GM12865 (cell line): ENCODE measurements around the gene ST8SIA4.
A peak's percentile ranks its signal among the peaks of the same experiment; 100 is the strongest.

ENCODE experiments used
- DNase-seq: peaks from one replicate; pipeline ENCODE4 v3.0.0; 2010; ENCODE audit warnings: low read depth
- H3K4me3 ChIP-seq: 2 replicates; pipeline ENCODE4 v1.5.1; 2011; ENCODE audit warnings: mild to moderate bottlenecking, low read depth, low read length, control low read depth
- CTCF ChIP-seq: IDR thresholded peaks from 2 replicates; pipeline ENCODE4 v1.5.1; 2011; ENCODE audit warnings: low read length, control low read depth, low read depth, inconsistent platforms; ENCODE audit not compliant: insufficient read depth; ENCODE audit errors: missing control alignments

Gene ST8SIA4

GRCh38 chr5:100855295-100855694 is 47.8 kb downstream of the ST8SIA4 start:
- H3K4me3 ChIP-seq = peak overlapping the region; percentile 68
- no peak for DNase-seq
- no peak for TF ChIP-seq CTCF

DNA sequence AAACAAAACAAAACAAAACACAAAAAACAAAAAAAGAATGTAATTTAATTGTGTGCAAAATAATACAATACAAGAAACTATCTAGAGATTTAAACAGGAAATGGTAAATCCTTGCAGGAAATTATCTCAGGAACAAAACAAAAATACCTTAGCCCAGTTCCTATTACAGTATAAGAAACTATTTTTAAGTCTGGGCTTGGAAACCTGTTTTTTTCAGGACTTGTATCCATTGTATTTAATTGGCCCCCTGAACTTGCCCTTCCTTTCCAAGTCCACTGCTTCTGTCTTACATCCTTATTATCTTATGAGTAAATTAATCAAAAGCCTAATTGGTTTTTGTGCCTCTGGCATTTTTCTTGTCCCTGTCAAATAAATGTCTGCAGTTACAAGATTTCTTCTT is 48.5 kb downstream of the ST8SIA4 start:
- TF ChIP-seq CTCF = no peak
- peak overlapping the region; percentile 68; the same call in 1 of the 2 replicates for H3K4me3 ChIP-seq
- DNase-seq = no peak

DNA sequence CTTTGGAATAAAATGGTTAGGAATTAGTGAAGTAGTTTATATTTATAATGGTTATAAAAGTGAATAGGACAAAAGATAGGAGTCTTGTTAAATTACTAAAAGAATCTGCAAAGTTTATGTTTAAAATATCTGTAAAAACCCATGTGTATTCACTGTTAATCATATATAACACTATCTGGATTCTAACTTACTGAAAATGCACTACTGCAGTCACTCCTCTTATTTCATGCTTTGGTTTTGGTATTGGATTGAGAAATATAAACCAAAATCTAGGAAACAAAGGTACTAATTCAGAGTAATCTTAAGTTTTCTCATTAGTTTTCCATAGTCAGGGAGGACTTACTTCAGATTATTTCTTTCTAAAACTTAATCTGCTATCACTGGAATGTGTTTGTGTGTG is 49.5 kb downstream of the ST8SIA4 start:
- TF ChIP-seq CTCF = no peak
- H3K4me3 ChIP-seq = peak overlapping the region; percentile 35
- no peak for DNase-seq

- TF ChIP-seq CTCF = no peak
- peak overlapping the region; percentile 35 for H3K4me3 ChIP-seq
- DNase-seq = peak; percentile 89
These were observed 50.1 kb downstream of the ST8SIA4 start for GRCh38 chr5:100852988-100853449.

- no peak for DNase-seq
- no peak for TF ChIP-seq CTCF
- no peak overlapping the region for H3K4me3 ChIP-seq
These were observed 51.0 kb downstream of the ST8SIA4 start for GRCh38 chr5:100852051-100852450.

GRCh38 chr5:100846772-100847171 is 56.3 kb downstream of the ST8SIA4 start:
- no peak for TF ChIP-seq CTCF
- no peak overlapping the region for H3K4me3 ChIP-seq
- no peak for DNase-seq

DNA sequence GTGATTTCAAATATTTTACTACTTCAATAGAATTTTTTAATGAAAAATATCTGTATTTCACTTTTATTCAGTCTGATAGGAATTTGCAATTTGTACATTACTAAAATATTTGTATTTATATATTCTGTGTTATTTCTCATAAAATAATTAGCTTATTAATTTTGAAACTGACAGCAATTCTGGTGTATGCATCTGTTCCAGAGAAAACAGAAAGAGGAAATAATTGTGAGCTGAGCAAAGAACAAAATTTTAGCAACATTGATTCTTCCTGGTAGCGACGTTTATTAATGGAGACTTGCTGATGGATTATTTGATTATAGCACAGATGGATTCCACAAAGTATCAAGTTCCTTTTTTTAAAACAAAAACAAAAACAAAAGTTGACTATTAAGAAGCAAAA is 61.0 kb downstream of the ST8SIA4 start:
- DNase-seq = no peak
- H3K4me3 ChIP-seq = peak overlapping the region; percentile 55
- no peak for TF ChIP-seq CTCF
